Activated CD4-positive, alpha-beta memory T cell treated with anti-CD3 and anti-CD28 coated beads, Interleukin-2, amount 10 ng/mL, durations not matched to agents 7 days and 5 days (primary cell): Measurements from ENCODE around the gene FNDC3A. TPM values are rescaled to one million over a fixed set of nuclear protein-coding genes. Genes with fewer than 3 reads are reported as not detected.
A peak's percentile ranks its signal among the peaks of the same experiment; 100 is the strongest.

Experiments used
- CTCF ChIA-PET: fragments of 350-600 bp; sonication (Branson Sonifier 250); formaldehyde crosslinking; loops from one replicate; lab custom pipeline; 2021; ENCODE audit warnings: antibody characterized with exemption, inconsistent platforms; lab: Charles Lee
- POLR2A ChIA-PET: fragments of 350-600 bp; sonication (Branson Sonifier 250); formaldehyde crosslinking; loops from one replicate; lab custom pipeline; 2021; ENCODE audit warnings: antibody characterized with exemption; lab: Charles Lee
- DNase-seq: peaks from one replicate; pipeline ENCODE4 v3.0.0-alpha.2; 2020
- H3K27ac Mint-ChIP-seq: one replicate; pipeline ENCODE4 v1.8.0; 2021; ENCODE audit warnings: mild to moderate bottlenecking, mixed read lengths
- H3K27me3 Mint-ChIP-seq: one replicate; pipeline ENCODE4 v1.8.0; 2021; ENCODE audit warnings: mixed read lengths
- H3K36me3 Mint-ChIP-seq: one replicate; pipeline ENCODE4 v1.8.0; 2021; ENCODE audit warnings: low read depth, mixed read lengths
- H3K4me1 Mint-ChIP-seq: one replicate; pipeline ENCODE4 v1.8.0; 2021; ENCODE audit warnings: mixed read lengths
- H3K4me3 Mint-ChIP-seq: one replicate; pipeline ENCODE4 v1.8.0; 2021; ENCODE audit warnings: mild to moderate bottlenecking, mixed read lengths
- H3K9me3 Mint-ChIP-seq: one replicate; pipeline ENCODE4 v1.8.0; 2021; ENCODE audit warnings: mixed read lengths
- total RNA-seq, 2 experiments: library from RNA; stranded (reverse); gene quantifications; one replicate each; pipeline ENCODE4 v1.2.3, GENCODE V29; 2021

FNDC3A gene
- total RNA-seq, 2 experiments from 2014 or later, result 27.0 to 27.8 TPM

DNA sequence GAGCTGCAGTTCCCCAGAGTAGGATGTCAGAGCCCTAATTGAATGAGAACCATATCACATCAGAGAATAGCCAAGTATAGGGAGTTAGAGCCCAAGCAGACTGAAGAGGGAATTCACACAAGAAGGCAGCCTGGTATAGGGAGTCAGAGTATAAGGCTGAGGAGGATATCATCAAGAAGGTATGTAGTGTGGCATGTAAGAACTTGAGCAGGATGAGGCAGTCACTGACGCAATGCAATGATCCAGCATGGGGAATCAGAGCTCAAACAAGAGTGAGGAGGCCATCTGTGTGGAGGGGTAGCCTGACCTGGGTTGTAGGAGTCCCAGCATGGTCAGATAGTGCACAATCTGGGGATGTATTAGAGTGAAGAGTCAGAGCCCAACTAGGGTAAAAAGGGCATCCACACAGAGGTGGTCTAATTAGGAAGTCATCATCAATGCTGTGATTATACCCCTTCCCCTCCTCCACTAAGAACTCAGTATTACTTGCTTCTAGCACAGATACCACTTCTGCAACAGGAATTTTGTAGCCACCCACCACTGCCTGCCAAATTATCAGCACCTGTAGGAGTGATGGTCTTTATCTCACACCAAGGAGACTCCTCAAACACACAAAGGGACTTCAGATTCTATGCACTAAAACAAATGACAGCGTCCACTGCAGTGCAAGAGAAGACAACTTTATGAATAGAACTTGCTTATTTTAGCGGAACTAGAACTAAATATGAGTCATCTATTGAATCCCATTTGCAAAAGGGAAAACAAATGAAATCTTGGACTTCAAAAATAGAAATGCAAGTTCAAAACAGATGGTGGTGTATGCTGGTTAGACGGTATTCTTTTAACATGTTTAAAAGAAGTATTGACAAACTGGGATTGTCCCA lies 107.2 kb downstream of the FNDC3A start:
- H3K27ac Mint-ChIP-seq, result no peak overlapping the region
- peaks cover 27% of the 10 kb centered on the region for H3K36me3 Mint-ChIP-seq
- no peak overlapping the region for H3K4me3 Mint-ChIP-seq
- ChIA-PET POLR2A (no interaction called here), CTCF (no interaction called here)
- H3K4me1 Mint-ChIP-seq, result peaks cover 6% of the 10 kb centered on the region
- H3K9me3 Mint-ChIP-seq, result no peaks in the 10 kb centered on the region
- no peak for DNase-seq
- H3K27me3 Mint-ChIP-seq, result no peaks in the 10 kb centered on the region

GRCh38 chr13:49084961-49085360 lies 109.2 kb downstream of the FNDC3A start:
- no peak overlapping the region for H3K27ac Mint-ChIP-seq
- no peaks in the 10 kb centered on the region for H3K27me3 Mint-ChIP-seq
- POLR2A ChIA-PET, result no interaction called here
- no peak overlapping the region for H3K4me3 Mint-ChIP-seq
- no peak for DNase-seq
- no peaks in the 10 kb centered on the region for H3K9me3 Mint-ChIP-seq
- H3K4me1 Mint-ChIP-seq, result peaks cover 6% of the 10 kb centered on the region
- peaks cover 21% of the 10 kb centered on the region for H3K36me3 Mint-ChIP-seq
- CTCF ChIA-PET, result no interaction called here

DNA sequence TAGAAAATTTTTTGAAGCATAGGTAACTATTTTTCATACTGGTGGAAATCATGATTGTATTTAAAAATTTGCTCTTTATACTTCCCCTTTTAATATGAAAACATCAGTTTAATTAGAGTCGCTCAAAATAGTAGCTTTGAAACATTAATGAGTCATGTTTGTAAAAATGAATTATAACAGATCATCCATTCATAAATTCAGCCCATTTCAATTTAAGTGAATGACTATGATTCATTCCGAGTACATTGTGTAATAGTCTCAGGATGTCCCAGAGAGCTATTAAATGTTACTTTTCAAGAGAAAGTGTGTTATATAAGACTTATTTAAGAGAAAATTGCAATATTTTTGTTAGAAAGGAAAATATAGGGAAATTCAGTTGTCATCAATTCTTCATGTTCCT lies 111.0 kb downstream of the FNDC3A start:
- no peaks in the 10 kb centered on the region for H3K27me3 Mint-ChIP-seq
- ChIA-PET CTCF (no interaction called here), POLR2A (interaction anchor here (1.2 kb wide), 1 partner anchor 111 kb away, joined by 3 read pairs; the partner anchor contains the start of gene FNDC3A)
- no peaks in the 10 kb centered on the region for H3K9me3 Mint-ChIP-seq
- no peak overlapping the region for H3K27ac Mint-ChIP-seq
- no peak for DNase-seq
- H3K4me1 Mint-ChIP-seq, result peaks cover 6% of the 10 kb centered on the region
- H3K36me3 Mint-ChIP-seq, result peaks cover 23% of the 10 kb centered on the region
- no peak overlapping the region for H3K4me3 Mint-ChIP-seq

DNA sequence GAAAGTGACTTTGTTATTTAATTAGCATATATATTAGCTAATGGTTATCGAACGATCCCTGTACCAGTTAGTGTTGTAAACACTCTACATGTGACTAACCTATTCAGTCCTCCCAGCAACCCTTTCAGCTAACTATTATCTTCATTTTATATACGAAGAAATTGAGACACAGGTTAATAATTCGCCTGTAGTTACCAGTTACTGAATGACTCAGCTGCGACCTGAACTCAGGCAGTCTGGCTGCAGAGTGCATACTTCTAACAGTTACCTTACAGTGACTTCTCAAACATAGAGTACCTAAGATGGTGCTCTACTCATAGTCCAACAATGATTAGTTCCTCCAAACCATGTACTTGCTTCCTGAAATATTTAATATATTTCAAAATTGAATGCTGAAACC lies 117.7 kb downstream of the FNDC3A start:
- CTCF ChIA-PET, result no interaction called here
- no peaks in the 10 kb centered on the region for H3K4me1 Mint-ChIP-seq
- no peak overlapping the region for H3K4me3 Mint-ChIP-seq
- H3K36me3 Mint-ChIP-seq, result peaks cover 15% of the 10 kb centered on the region
- H3K27me3 Mint-ChIP-seq, result no peaks in the 10 kb centered on the region
- H3K27ac Mint-ChIP-seq, result no peak overlapping the region
- POLR2A ChIA-PET, result no interaction called here
- H3K9me3 Mint-ChIP-seq, result no peaks in the 10 kb centered on the region
- no peak for DNase-seq

DNA sequence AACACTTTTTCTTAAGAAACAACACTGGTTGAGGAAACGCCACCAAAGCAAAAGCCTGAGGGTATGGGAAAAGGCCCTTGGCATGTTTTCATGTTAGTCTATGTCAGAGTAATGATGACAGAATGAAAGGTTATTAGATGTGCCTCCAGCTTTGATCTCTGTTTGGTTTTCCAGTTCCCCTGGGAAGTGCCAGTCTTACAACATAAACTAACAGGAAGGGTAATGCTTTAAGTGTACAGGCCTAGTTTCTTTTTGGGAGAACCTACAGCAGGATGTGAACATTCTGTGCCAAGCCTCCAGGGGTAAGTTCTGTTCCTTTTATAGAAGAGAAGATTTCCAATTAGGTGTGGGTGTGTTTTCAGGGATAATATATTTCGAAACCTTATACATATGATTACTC lies 121.7 kb downstream of the FNDC3A start:
- ChIA-PET POLR2A (no interaction called here), CTCF (no interaction called here)
- Mint-ChIP-seq H3K4me3 (no peak overlapping the region), H3K4me1 (peaks cover 2% of the 10 kb centered on the region), H3K27me3 (no peaks in the 10 kb centered on the region), H3K36me3 (no peaks in the 10 kb centered on the region), H3K9me3 (no peaks in the 10 kb centered on the region), H3K27ac (no peak overlapping the region)
- no peak for DNase-seq

DNA sequence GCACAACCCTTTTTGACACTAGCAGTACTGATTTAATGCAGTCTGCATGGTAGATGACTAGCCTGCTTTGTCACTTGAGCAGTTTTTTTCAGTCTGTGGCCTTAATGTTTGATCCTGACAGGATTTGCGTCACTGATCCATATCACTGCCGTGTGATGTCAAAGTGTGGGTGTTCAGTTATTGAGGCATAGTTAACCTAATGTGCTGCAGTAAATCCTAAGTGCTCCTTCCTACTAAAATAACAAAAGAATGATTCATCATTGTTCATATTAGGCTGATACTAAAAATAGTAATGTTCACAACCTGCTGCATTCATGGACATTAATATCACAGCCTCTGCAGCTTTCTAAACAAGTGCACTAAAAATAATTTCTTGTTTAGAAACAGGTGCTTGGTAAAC lies 122.5 kb downstream of the FNDC3A start:
- H3K36me3 Mint-ChIP-seq, result no peaks in the 10 kb centered on the region
- H3K4me3 Mint-ChIP-seq, result no peak overlapping the region
- H3K27ac Mint-ChIP-seq, result no peak overlapping the region
- POLR2A ChIA-PET, result no interaction called here
- CTCF ChIA-PET, result no interaction called here
- peaks cover 2% of the 10 kb centered on the region for H3K4me1 Mint-ChIP-seq
- no peaks in the 10 kb centered on the region for H3K27me3 Mint-ChIP-seq
- no peaks in the 10 kb centered on the region for H3K9me3 Mint-ChIP-seq
- DNase-seq, result no peak

GRCh38 chr13:49098771-49099512 lies 123.2 kb downstream of the FNDC3A start:
- CTCF ChIA-PET, result interaction anchor here (0.7 to 1.4 kb wide), 2 partner anchors 141 to 181 kb away, joined by 3 to 10 read pairs; no protein-coding TSS in a partner anchor
- H3K27me3 Mint-ChIP-seq, result no peaks in the 10 kb centered on the region
- H3K4me1 Mint-ChIP-seq, result peaks cover 2% of the 10 kb centered on the region
- H3K36me3 Mint-ChIP-seq, result peaks cover 2% of the 10 kb centered on the region
- H3K4me3 Mint-ChIP-seq, result no peak overlapping the region
- no peak overlapping the region for H3K27ac Mint-ChIP-seq
- DNase-seq, result no peak
- H3K9me3 Mint-ChIP-seq, result no peaks in the 10 kb centered on the region
- POLR2A ChIA-PET, result no interaction called here

GRCh38 chr13:49099513-49099877 lies 123.8 kb downstream of the FNDC3A start:
- no peak for DNase-seq
- Mint-ChIP-seq H3K9me3 (no peaks in the 10 kb centered on the region), H3K4me1 (peaks cover 2% of the 10 kb centered on the region), H3K36me3 (peaks cover 2% of the 10 kb centered on the region), H3K27me3 (no peaks in the 10 kb centered on the region), H3K4me3 (no peak overlapping the region), H3K27ac (no peak overlapping the region)
- ChIA-PET CTCF (interaction anchor here (0.7 to 1.4 kb wide), 2 partner anchors 141 to 181 kb away, joined by 3 to 10 read pairs; no protein-coding TSS in a partner anchor), POLR2A (no interaction called here)

- H3K27me3 Mint-ChIP-seq, result no peaks in the 10 kb centered on the region
- peaks cover 2% of the 10 kb centered on the region for H3K4me1 Mint-ChIP-seq
- H3K9me3 Mint-ChIP-seq, result no peaks in the 10 kb centered on the region
- POLR2A ChIA-PET, result no interaction called here
- DNase-seq, result no peak
- H3K27ac Mint-ChIP-seq, result no peak overlapping the region
- CTCF ChIA-PET, result interaction anchor here (0.6 to 0.8 kb wide), 2 partner anchors 439 to 521 kb away, joined by 3 read pairs; no protein-coding TSS in a partner anchor
- H3K4me3 Mint-ChIP-seq, result no peak overlapping the region
- H3K36me3 Mint-ChIP-seq, result peaks cover 2% of the 10 kb centered on the region
Observed at GRCh38 chr13:49100637-49101570, 125.2 kb downstream of the FNDC3A start.

GRCh38 chr13:49108196-49108595 lies 132.5 kb downstream of the FNDC3A start:
- no peaks in the 10 kb centered on the region for H3K9me3 Mint-ChIP-seq
- peaks cover 2% of the 10 kb centered on the region for H3K36me3 Mint-ChIP-seq
- H3K27ac Mint-ChIP-seq, result no peak overlapping the region
- no peak for DNase-seq
- H3K27me3 Mint-ChIP-seq, result no peaks in the 10 kb centered on the region
- ChIA-PET CTCF (no interaction called here), POLR2A (no interaction called here)
- H3K4me1 Mint-ChIP-seq, result peaks cover 17% of the 10 kb centered on the region
- no peak overlapping the region for H3K4me3 Mint-ChIP-seq

GRCh38 chr13:49110122-49110912 lies 134.6 kb downstream of the FNDC3A start:
- POLR2A ChIA-PET, result interaction anchor here (0.6 to 2.6 kb wide), 5 partner anchors 15 to 171 kb away, joined by 3 to 13 read pairs (median 7); partner anchors contain the start of gene FNDC3A
- CTCF ChIA-PET, result interaction anchor here (1.0 to 2.8 kb wide), 3 partner anchors 134 to 1072 kb away, joined by 3 to 11 read pairs (median 3); partner anchors contain the start of gene FNDC3A
- H3K4me1 Mint-ChIP-seq, result peaks cover 27% of the 10 kb centered on the region
- H3K36me3 Mint-ChIP-seq, result peaks cover 5% of the 10 kb centered on the region
- peak; percentile 84 for DNase-seq
- no peaks in the 10 kb centered on the region for H3K9me3 Mint-ChIP-seq
- peak overlapping the region; percentile 85 for H3K27ac Mint-ChIP-seq
- H3K27me3 Mint-ChIP-seq, result no peaks in the 10 kb centered on the region
- peak overlapping the region; percentile 87 for H3K4me3 Mint-ChIP-seq

DNA sequence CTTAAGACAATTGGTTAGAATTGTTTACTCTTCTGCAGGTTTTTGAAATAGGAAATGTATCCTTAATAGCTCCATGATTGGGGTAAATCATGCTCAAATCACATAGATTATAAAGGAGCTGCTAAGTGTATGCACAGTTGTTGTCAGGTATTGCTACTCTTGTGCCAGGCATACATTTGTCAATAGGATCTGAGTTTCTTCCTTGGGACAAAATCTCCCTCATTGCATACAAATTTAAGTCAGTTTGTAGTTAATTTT lies 135.1 kb downstream of the FNDC3A start:
- ChIA-PET POLR2A (interaction anchor here (0.6 to 2.6 kb wide), 5 partner anchors 14 to 170 kb away, joined by 3 to 13 read pairs (median 7); partner anchors contain the start of gene FNDC3A), CTCF (interaction anchor here (2.8 kb wide), 1 partner anchor 135 kb away, joined by 11 read pairs; the partner anchor contains the start of gene FNDC3A)
- Mint-ChIP-seq H3K4me3 (peak overlapping the region; percentile 87), H3K27ac (peak overlapping the region; percentile 61), H3K4me1 (peaks cover 31% of the 10 kb centered on the region), H3K27me3 (no peaks in the 10 kb centered on the region), H3K36me3 (peaks cover 11% of the 10 kb centered on the region), H3K9me3 (no peaks in the 10 kb centered on the region)
- no peak for DNase-seq
